Muscle layer of duodenum (tissue), 2 donors: ENCODE measurements around the gene MCCC1.

Experiments used
- H3K27ac ChIP-seq: one replicate; pipeline ENCODE4 v1.7.0; 2013; ENCODE audit warnings: mild to moderate bottlenecking, low read length
- H3K27me3 ChIP-seq: one replicate; pipeline ENCODE4 v1.7.0; 2013; ENCODE audit warnings: low read depth, mild to moderate bottlenecking, control low read depth, low read length
- H3K36me3 ChIP-seq, 2 donors: one replicate each; pipeline ENCODE4 v1.7.0; 2013; ENCODE audit warnings: low read length in 2 of 2, control low read depth in 1 of 2, mild to moderate bottlenecking in 1 of 2; ENCODE audit not compliant: insufficient read depth in 2 of 2, control insufficient read depth in 1 of 2
- H3K4me1 ChIP-seq, 2 donors: one replicate each; pipeline ENCODE4 v1.7.0; 2013; ENCODE audit warnings: low read length in 2 of 2, mild to moderate bottlenecking in 2 of 2, control low read depth in 1 of 2, moderate library complexity in 1 of 2; ENCODE audit not compliant: insufficient read depth in 2 of 2, control insufficient read depth in 1 of 2
- H3K4me3 ChIP-seq, 2 donors: one replicate each; pipeline ENCODE4 v1.7.0; 2013; ENCODE audit warnings: low read length in 2 of 2, low read depth in 1 of 2, mild to moderate bottlenecking in 1 of 2
- H3K9me3 ChIP-seq, 2 donors: one replicate each; pipeline ENCODE4 v1.7.0; 2013; ENCODE audit warnings: low read length in 2 of 2, control low read depth in 1 of 2, mild to moderate bottlenecking in 1 of 2; ENCODE audit not compliant: control insufficient read depth in 1 of 2
- donor health status: healthy.

The MCCC1 gene

DNA sequence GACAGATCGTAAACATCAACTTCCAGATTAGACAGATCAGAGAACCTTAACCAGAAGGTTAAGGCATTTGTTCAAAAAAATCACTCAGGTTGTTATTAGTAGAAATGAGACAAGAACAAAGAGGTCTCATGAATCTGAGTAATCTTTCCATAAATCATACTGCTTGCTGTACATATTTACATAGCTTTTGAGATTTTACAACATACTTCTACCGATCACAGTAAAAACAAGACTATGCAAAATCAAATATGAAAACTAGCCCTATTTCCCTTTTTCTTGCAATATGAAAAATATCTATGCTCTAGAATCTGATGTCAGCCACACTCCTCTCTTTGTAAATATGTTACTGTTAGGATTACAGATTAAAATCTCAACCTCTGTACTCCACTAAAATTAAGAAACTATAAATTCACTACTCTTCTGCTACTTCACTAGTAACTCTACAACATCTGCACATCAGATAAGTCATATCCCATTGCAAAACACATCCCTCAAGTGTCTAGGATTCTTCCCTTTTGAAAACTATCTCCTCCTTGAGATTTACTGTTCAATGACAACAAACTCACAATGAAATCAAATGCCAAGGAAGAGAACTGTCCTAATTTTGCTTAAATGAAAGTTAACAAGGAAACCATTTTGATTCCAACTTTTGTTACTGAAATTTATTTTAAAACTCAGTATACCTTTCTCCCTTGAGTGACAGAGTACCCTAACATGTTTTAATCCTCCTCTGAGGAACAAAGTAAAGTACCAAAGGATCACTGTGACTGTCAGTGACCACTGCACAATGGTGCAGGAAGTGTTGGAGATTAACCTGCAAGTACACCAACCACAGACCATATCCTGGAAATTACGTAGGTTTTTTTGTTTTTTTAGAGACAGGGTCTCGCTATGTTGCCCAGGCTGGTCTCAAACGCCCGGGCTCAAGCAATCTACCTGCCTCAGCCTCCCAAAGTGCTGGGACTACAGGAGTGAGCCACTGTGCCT lies 131.8 kb downstream of the MCCC1 start:
- Histone ChIP-seq H3K27ac (no peak overlapping the region), H3K27me3 (no peaks in the 10 kb centered on the region), H3K4me1 (peaks cover 3 to 8% of the 10 kb centered on the region in 2 donors), H3K4me3 (no peak overlapping the region), H3K36me3 (no peaks in the 10 kb centered on the region), H3K9me3 (no peaks in the 10 kb centered on the region)

- Histone ChIP-seq H3K27ac (no peak overlapping the region), H3K4me1 (peaks cover 3 to 13% of the 10 kb centered on the region in 2 donors), H3K27me3 (no peaks in the 10 kb centered on the region), H3K36me3 (no peaks in the 10 kb centered on the region), H3K9me3 (no peaks in the 10 kb centered on the region), H3K4me3 (no peak overlapping the region)
Observed at GRCh38 chr3:182965861-182966366, 133.4 kb downstream of the MCCC1 start.
